Astrocyte of the hippocampus (primary cell): ENCODE results near the gene IGF1R.

Experiments
- DNase-seq: peaks from one replicate; pipeline ENCODE4 v3.0.0; 2011; ENCODE audit warnings: low read depth, low spot score

IGF1R gene

GRCh38 chr15:98703126-98703685 is 54.9 kb downstream of the IGF1R start:
- DNase-seq = peak; percentile 37

GRCh38 chr15:98705070-98705469 is 56.7 kb downstream of the IGF1R start:
- no peak for DNase-seq

DNA sequence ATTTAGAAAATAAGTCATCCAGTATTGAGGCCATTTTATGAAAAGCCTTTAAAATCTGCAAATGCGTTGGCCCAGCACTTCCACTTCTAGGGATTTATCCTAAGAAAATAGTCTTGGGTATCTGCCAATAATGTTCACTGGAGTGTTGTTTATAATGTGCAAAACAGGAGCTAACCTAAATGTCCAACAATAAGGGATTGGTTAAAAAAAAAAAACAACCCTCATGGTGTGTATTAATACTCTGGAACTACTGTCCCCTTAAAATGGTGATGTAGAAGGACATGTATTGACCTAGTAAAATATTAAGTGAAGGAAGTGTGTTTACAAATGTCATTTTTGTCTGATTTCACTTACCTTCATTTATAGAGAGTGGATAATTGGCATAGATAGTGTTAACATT is 58.0 kb downstream of the IGF1R start:
- DNase-seq = no peak

DNA sequence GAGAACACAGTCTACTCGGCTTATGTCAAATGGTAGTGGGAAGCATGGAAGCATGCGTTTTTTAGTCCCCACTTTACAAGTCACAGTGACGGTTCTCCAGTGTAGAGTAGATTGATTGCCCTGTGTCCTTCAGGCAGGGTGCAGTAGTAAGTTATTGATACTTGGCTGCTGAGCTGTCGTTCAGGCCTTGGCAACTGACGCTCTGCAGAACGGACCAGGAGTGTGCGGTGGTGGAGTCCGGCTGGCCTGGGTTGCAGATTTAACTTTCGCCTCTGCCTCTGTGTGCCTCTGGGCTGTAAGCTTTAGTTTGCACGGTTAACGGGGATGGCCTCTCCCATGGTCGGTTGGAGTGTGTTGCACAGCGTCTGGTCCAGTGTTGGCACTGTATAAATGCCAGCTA is 58.6 kb downstream of the IGF1R start:
- DNase-seq = no peak

DNA sequence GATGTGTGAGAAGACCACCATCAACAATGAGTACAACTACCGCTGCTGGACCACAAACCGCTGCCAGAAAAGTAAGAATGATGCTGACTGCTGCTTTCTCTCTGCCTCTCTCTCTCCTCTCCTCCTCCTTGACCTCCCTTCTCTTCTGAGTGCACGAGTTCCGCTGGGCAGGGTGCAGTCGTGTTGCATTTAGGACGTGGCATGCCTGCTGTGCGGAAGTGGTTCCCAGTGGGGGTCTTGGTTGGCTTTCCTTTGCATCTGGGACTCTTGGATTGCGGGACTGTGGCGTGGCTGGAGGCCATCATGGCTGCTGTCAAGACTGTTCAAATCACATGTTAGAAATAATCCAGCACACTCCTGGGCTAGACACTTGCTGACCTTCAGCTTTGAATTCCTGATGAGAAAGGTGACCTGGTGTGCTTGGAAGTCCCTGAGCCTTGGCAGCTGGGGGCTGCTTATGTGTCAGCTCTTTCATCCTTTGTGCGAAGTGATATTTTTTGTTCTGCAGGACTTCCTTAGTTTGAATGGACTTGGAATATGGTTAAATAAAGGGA is 59.8 kb downstream of the IGF1R start:
- no peak for DNase-seq

DNA sequence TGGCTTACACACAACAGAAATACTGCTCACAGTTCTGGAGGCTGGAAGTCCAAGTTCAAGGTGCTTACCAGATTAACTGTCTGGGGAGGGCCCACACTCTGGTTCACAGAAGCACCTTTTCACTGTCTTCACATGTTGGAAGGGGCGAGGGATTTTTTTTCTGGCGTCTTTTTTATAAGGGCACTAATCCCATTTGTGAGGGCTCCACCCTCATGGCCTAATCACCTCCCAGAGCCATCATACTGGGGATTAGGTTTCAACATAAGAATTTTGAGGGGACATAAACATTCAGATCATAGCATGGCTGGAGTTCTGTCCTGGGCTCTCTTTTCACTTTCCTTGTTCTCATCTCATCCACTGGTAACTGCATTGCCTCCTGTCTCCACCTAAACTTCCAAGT is 63.5 kb downstream of the IGF1R start:
- no peak for DNase-seq

GRCh38 chr15:98712845-98713584 is 64.7 kb downstream of the IGF1R start:
- no peak for DNase-seq

- peak; percentile 47 for DNase-seq
These were observed 65.3 kb downstream of the IGF1R start for GRCh38 chr15:98713585-98714001.

GRCh38 chr15:98714922-98715321 is 66.6 kb downstream of the IGF1R start:
- peak; percentile 37 for DNase-seq

GRCh38 chr15:98715401-98715800 is 67.1 kb downstream of the IGF1R start:
- no peak for DNase-seq

DNA sequence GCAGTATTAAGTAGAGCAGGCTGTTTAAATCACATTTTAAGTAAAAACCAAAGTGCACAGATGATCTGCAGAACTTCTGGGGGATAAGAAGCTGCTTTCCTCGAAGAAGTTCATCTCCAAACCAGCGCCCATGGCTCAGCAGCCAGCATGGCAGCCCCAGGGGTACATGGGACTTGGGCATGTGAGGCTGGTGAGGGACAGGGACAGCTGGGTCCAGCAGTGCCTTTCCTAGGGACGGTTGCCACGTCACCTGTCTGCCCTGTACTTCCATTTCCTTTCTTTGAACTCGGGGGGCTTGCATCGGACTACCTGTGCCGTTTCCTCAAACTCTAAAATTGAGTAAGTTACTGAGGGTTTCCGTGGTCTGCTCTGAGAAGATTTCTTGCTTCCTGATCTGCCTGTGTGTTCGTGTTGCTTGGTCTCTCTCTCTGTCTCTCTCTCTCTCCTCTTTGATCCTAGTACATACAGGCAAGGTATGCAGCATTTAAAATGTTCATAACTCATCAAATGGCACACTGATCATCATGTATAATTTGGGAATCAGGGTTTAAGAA is 67.6 kb downstream of the IGF1R start:
- DNase-seq = no peak

DNA sequence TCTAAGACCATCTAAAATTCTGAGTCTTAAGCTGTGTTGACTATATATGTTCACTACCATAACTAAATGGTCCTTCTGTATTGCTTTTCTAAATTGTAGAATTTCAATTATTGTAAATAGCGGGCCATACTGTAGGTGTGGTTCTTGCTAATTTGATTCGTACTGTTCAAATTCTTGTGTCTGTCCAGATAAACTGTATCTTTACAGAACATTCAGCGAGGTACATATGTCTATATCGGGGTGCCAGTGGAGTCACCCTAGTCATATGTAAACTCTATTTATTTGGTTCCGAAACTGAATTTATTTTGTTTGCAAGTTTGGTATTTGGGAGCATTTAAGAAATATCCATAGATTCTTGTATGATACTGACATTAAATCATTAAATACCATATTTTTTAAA is 69.0 kb downstream of the IGF1R start:
- DNase-seq = no peak

- no peak for DNase-seq
These were observed 69.6 kb downstream of the IGF1R start for GRCh38 chr15:98717942-98718341.

DNA sequence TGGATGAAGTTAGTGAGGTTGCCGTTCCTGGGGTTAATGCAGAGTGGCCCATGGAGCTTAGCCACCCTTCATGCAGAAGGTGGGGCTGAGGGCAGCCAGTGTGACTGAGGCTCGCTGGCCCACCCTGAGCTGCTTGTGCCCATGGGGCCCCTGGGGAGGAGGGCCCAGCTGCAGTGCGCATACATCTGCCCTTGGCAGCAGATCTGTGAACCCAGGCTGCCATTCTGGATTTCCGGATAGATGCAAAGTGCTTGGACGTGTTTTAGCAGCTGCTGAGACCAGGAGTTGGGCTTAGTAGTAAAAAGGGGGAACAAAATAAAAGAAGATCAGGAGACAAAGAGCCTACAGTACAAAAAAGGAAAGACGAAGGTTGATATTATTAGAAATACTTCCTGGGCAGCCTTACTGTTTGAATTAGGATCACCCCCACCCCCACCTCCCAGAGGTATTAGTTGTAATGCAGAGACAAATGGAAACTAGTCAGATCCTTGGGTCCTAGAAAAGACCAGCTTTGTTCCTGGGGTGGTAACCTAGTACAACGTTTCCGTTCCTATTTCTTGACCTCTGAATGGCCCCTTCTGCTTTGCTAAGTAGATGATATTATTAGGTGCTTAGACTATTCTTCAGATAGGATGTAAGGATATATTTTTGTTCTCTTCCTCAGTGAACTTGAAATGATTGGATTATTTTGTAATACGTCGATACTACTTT is 70.2 kb downstream of the IGF1R start:
- no peak for DNase-seq

DNA sequence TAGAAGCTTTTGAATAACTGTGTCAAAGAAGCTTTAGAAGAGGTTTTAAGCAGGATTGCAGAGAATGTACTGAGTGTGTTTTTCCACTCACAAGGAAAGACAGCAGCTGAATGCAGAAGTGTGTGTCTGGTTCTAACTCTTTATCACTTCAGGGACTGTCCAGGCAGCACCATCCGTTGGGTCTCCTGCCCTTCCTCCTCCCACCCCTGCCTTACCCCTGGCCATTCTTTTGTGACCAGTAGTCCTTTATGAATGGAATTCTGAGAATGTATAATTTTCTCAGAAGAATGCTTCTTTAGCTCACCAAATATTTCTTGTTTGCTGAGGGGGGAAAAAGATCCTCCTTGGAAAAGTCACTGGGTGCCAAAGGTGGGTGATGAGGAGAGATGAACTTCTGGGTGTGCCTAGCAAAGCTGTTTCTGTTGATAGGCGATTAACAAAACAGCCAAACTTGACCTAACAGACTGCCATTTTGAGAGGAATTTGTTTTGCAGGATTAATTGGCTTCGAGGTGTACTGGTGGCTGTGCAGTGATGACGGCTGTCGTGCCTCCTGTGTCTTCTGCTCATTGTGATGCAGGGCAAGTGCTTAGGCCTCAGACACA is 70.9 kb downstream of the IGF1R start:
- peak; percentile 65 for DNase-seq

- no peak for DNase-seq
These were observed 71.7 kb downstream of the IGF1R start for GRCh38 chr15:98720031-98720430.

DNA sequence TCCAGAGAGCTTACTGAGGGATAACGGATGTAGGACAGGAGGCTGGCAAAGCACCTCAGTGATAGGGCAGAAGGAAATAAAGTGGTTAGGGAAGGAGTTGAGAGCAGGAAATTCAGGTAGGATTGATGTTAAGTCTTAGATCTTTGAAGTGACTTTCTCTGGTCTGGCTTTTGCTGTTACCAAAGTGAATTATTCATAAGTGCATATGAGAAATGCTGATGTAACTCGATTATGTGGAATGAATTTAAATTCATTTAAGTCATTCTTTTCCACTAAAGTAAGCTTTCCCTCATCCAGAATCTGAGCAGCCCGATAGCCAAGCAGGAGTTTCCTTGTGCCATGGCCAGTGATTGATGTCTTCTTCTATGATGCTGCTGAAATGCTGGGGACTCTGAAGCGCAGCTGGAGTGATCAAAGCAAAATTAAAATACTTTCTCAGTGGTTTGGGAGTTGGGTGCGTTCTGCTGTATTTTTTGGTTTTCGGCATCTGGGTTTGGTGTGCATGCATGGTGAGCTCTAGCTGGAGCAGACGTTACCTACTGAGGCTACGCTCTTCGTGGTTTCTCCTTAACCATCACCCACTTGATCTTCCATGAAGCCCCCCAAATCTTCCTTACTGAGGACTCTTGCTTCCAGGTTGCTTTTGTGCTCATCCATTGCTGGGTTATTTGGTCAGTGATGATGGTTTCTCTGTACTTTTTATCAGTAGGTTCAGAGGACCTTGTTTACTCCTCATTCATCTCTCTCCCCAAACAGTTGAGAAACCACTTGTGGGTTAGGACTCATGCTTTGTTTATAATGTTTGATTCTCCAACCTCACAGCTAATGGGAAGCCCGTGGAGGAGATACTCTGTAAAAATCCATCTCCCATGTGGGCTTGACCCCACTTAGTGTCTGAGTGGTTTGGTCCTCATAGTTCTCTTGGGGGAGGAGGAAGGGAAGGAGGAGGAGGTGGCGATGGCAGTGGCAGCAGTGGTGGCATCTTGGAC is 72.5 kb downstream of the IGF1R start:
- no peak for DNase-seq

GRCh38 chr15:98722209-98722608 is 73.9 kb downstream of the IGF1R start:
- DNase-seq = no peak

DNA sequence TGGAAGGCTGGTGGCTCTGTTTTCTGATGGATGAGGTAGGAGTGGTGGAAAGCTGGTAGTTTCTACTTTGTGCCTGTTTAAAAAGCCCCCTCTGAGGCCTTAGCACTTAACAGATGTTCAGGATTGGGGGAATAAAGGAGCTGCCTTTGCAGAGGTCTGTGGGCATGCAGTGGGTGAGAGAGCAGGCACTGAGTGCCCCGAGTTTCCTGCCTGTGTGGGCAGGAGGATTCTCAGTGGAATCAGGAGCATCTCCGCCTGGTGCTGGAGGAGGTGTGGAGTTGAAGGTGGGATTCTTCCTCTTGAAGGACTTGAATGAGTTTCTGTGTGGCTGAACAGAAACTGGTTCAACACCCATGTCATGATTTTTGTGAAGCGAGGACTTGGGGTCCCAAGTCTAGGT is 74.3 kb downstream of the IGF1R start:
- no peak for DNase-seq

GRCh38 chr15:98723195-98723594 is 74.9 kb downstream of the IGF1R start:
- DNase-seq = no peak

DNA sequence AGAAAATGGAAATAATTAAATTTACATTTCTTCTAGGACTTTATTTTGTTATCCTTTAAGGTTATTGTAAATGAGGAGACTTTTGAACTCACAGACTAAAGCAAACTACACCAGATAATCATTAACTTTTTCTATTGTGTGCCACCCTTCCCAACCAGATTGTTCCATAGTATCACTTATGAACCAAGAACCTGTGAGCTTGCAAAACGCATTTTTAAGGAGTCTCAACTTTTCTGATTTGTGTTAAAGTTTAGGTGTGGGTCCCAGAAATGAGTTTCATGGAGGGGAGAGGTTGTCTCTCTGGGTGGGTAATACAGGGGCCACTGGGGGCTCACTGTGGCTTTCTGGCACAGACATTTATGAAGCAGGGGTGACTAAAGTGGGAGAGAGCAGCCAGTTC is 75.7 kb downstream of the IGF1R start:
- DNase-seq = no peak
